ENCODE data around the gene SSUH2.
A peak's percentile ranks its signal among the peaks of the same experiment; 100 is the strongest.
"Not testable (repeated sequence)": the region's sequence is repeated elsewhere in the genome, so short reads cannot be mapped to it uniquely, and the experiment has no call there.

The SSUH2 gene, protein sequence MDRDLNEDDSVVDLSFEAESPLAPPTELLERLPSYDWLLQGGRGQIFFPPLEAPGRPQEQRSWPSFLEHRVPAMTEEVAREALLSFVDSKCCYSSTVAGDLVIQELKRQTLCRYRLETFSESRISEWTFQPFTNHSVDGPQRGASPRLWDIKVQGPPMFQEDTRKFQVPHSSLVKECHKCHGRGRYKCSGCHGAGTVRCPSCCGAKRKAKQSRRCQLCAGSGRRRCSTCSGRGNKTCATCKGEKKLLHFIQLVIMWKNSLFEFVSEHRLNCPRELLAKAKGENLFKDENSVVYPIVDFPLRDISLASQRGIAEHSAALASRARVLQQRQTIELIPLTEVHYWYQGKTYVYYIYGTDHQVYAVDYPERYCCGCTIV

DNA sequence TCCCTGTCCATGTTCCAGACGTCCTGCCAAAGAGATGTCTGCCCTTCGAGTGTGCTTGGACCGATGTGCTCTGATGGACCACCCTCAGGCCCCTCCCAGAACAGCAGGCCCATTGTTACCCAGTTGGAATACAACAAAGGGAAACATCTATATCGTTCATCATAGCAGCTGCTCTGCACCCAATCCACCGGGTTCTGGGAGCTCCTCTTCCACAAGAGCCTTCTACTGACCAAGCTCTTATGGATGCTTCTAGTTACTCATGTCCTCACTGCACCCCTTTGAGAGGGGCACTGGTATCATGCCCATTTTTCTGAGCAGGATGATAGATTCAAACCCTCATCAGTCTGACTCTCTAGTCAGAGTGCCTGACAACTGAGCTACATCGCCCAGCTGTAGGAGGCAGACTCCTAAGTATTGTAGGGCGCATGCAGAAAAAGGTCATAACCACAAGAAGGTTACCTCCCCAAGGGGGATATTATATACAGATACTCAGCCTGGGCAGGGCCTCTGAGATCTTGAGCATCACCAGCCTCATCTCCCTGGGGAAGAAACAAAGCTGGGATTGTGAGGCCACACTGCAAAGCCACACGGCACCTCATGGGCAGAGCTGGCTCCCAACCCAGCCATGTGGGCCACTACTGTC lies at the start of gene SSUH2:
TSS of gene SSUH2 (minus strand) at position 51 of the 643 bp plus-strand sequence. CDS start at position 11, 40 bp downstream.
- in situ Hi-C loops (cut with MboI; ENCODE audit: low pct_unique_long_range_greater_than_20kb, low sequenced_read_pairs), result no loop called here
- DNase-seq, result no peak

DNA sequence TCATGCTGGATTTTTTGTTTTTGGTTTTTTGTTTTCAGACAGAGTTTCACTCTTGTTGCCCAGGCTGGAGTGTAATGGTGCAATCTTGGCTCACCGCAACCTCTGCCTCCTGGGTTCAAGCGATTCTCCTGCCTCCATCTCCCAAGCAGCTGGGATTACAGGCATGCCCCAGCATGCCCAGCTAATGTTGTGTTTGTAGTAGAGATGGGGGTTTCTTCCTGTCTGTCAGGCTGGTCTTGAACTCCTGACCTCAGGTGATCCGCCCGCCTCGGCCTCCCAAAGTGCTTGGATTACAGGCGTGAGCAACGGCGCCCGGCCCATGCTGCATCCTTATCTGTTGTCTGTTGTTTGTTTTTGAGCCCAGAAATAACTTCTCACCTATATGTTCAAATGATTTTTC lies 46.7 kb upstream of the SSUH2 start:
- in situ Hi-C loops (cut with MboI; ENCODE audit: low pct_unique_long_range_greater_than_20kb, low sequenced_read_pairs); DNase-seq: not testable (repeated sequence)

DNA sequence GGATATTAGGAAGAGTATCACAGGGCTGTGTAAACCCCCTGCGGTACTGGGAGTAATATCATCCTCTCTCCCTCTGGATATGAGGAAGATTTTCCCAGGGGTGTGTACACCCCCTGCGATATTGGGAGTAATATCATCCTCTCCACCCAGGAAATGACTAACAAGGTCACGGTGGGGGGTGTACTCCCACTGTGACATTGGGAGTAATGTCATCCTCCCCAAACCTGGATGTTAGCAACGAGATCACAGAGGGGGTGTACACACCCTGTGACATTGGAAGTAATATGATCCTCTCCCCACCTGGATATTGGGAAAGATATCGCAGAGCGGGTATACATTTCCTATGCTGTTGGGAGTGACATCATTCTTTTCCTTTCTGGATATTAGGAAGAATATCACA lies 40.4 kb upstream of the SSUH2 start:
- DNase-seq; in situ Hi-C loops (cut with MboI; ENCODE audit: low pct_unique_long_range_greater_than_20kb, low sequenced_read_pairs): not testable (repeated sequence)

DNA sequence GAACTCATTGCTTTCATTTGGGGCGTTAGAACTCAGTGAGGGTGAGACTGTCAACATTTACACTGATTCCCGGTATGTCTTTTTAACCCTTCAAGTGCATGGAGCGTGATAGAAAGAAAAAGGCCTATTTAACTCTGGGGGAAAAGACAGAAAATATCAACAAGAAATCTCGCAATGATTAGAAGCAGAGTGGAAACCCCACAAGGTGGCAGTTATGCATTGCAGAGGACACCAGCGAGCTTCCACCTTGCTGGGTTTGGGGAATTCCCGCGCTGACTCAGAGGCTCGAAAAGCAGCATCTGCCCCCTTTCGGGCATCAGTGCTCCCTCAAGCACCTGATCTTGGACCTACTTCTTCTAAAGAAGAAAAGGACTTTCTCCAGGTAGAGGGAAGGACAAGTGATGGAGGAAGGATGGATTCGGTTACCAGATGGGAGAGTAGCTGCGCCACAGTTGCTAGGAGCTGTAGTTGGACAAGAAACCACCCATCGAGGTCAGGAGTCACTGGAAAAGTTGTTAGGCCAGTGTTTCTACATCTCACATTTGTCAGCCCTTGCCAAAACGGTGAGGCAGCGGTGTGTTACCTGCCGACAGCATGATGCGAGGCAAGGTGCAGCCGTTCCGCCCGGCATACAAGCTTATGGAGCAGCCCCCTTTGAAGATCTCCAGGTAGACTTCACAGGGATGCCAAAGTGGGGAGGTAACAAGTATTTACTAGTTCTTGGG lies 38.4 kb upstream of the SSUH2 start:
- DNase-seq; in situ Hi-C loops (cut with MboI; ENCODE audit: low pct_unique_long_range_greater_than_20kb, low sequenced_read_pairs): not testable (repeated sequence)

DNA sequence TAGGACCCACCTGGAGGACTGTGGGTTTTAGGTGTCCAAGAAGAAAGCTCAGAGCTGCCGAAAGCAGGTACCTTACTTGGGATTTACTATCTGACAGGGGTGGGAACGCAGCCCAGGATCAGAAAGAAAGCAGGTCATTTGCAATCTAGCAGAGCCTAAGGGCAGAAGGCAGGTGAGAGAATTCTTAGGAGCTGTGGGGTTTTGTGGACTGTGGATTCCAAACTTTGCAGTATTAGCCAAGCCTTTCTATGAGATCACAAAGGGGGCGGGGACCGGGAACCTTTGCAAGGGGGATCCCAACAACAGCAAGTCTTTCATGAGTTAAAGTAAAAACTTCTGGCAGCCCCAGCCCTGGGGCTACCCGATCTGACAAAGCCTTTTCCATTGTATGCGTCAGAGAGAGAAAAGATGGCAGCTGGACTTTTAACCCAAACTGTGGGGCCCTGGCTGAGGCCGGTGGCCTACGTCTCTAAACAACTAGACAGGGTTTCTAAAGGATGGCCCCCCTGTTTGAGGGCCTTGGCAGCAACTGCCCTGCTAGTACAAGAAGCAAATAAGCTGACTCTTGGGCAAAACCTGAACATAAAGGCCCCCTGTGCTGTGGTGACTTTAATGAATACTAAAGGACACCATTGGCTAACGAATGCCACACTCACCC lies 37.4 kb upstream of the SSUH2 start:
- DNase-seq; in situ Hi-C loops (cut with MboI; ENCODE audit: low pct_unique_long_range_greater_than_20kb, low sequenced_read_pairs): not testable (repeated sequence)

DNA sequence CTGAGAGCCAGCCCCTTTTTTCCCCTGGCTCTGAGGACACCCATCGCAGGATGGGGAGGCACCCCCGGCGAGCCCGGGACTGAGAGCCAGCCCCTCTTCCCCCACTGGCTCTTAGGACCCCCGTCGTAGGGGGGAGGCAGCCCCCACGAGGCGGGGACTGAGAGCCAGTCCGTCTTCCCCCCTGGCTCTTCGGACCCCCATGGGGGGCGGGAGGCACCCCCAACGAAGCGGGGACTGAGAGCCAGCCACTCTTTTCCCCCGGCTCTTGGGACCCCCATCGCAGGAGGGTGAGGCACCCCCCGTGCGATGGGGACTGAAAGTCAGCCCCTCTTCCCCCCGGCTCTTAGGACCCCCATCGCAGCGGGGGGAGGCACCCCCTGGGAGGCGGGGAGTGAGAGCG lies 36.8 kb upstream of the SSUH2 start:
- in situ Hi-C loops (cut with MboI; ENCODE audit: low pct_unique_long_range_greater_than_20kb, low sequenced_read_pairs), result no loop called here
- DNase-seq, result no peak

DNA sequence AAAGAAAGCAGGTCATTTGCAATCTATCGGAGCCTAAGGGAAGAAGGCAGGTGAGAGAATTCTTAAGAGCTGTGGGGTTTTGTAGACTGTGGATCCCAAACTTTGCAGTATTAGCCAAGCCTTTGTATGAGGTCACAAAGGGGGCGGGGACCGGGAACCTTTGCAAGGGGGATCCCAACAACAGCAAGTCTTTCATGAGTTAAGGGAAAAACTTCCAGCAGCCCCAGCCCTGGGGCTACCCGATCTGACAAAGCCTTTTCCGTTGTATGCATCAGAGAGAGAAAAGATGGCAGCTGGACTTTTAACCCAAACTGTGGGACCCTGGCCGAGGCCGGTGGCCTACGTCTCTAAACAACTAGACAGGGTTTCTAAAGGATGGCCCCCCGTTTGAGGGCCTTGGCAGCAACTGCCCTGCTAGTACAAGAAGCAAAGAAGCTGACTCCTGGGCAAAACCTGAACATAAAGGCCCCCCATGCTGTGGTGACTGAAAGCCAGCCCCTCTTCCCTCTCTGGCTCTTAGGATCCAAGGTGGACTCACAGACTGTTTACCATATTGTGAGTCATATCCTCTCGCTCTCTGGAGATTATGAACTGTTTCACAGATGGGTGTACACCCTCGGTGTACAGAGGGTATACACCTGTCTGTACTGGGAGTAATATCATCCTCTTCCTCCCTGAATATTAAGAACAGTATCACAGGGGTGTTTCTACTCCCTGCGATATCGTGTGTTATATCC lies 35.4 kb upstream of the SSUH2 start:
- DNase-seq; in situ Hi-C loops (cut with MboI; ENCODE audit: low pct_unique_long_range_greater_than_20kb, low sequenced_read_pairs): not testable (repeated sequence)

DNA sequence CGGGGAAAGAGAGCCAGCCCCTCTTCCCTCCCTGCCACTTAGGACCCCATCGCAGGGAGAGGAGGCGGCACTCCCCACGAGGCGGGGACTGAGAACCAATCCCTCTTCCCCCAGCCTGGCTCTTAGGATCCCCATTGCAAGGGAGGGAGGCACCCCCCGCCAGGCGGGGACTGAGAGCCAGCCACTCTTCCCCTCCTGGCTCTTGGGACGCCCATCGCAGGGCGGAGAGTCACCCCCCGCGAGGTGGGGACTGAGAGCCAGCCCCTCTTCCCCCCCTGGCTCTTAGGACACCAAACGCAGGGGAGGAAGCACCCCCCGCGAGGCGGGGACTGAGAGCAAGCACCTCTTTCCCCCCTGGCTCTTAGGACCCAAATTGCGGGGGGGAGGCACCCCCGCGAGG lies 34.2 kb upstream of the SSUH2 start:
- in situ Hi-C loops (cut with MboI; ENCODE audit: low pct_unique_long_range_greater_than_20kb, low sequenced_read_pairs), result no loop called here
- DNase-seq, result no peak

DNA sequence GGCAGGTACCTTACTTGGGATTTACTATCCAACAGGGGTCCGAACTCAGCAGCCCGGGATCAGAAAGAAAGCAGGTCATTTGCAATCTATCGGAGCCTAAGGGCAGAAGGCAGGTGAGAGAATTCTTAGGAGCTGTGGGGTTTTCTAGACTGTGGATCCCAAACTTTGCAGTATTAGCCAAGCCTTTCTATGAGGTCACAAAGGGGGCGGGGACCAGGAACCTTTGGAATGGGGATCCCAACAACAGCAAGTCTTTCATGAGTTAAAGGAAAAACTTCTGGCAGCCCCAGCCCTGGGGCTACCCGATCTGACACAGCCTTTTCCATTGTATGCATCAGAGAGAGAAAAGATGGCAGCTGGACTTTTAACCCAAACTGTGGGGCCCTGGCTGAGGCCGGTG lies 32.7 kb upstream of the SSUH2 start:
- in situ Hi-C loops (cut with MboI; ENCODE audit: low pct_unique_long_range_greater_than_20kb, low sequenced_read_pairs); DNase-seq: not testable (repeated sequence)

DNA sequence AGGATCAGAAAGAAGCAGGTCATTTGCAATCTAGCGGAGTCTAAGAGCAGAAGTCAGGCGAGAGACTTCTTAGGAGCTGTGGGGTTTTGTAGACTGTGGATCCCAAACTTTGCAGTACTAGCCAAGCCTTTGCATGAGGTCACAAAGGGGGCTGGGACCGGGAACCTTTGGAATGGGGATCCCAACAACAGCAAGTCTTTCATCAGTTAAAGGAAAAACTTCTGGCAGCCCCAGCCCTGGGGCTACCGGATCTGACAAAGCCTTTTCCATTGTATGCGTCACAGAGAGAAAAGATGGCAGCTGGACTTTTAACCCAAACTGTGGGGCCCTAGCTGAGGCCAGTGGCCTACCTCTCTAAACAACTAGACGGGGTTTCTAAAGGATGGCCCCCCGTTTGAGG lies 31.0 kb upstream of the SSUH2 start:
- DNase-seq; in situ Hi-C loops (cut with MboI; ENCODE audit: low pct_unique_long_range_greater_than_20kb, low sequenced_read_pairs): not testable (repeated sequence)

DNA sequence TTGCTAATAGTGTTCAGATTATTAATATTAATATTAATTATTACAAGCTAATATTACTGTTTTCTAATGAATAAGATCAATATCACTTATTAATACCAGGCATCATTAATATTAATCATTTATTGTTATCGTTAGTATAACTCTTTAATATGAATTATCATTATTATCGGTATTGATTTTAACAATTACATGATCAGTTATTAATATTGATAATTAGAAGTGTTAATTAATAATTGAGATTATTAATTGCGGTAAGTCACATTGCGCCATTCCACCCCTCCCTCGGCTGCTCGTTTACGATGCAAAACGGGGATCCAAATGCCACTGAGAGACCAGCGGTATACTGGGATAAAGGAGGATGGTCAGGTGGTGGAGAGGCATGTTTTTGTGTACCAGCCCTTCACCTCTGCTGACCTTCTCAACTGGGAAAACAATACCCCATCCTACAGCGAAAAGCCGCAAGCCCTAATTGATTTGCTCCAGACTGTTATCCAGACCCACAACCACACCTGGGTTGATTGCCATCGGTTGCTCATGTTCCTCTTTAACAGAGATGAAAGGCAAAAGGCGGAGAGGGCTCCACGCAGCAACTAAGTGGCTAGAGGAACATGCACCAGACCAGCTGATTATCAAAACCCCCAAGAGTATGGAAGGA lies 28.6 kb upstream of the SSUH2 start:
- in situ Hi-C loops (cut with MboI; ENCODE audit: low pct_unique_long_range_greater_than_20kb, low sequenced_read_pairs), result no loop called here
- DNase-seq, result no peak

DNA sequence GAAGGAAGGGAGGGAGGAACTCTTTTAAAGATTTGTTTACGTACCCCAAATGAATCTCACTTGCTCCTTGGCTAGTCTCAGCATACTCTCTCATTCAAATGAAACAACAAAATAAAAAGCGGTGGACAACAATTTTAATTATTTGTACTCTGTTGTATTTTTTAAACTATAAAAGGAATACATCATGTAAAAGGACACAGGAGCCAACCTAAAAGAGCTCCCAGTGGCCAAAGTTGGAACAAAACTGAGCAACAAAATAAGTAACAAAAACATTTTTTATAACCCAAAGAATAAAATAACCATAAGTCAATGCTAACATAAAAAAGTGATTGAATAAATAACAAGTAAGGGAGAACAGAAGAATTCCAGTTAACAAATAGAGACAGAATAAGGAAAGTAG lies 24.4 kb upstream of the SSUH2 start:
- DNase-seq, result no peak
- in situ Hi-C loops (cut with MboI; ENCODE audit: low pct_unique_long_range_greater_than_20kb, low sequenced_read_pairs), result no loop called here

DNA sequence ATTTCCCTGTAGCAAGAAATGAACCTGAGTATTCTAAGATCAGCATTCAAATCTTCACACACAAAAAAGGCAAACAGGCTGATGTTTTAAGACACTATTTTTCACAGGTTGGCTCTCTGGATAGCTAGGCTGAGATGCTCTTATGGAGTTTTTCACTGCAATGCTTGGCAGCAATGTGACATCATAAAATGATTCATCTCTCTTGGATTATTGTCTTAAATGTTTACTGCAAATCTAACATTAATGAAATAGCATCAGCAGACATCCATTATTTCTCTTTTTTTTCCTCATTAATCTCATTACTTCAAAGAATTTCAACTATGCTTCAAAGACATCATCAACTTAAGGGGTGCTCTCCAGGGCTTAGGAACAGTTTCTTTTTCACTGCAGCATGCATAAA lies 23.6 kb upstream of the SSUH2 start:
- no peak for DNase-seq
- in situ Hi-C loops (cut with MboI; ENCODE audit: low pct_unique_long_range_greater_than_20kb, low sequenced_read_pairs), result no loop called here

DNA sequence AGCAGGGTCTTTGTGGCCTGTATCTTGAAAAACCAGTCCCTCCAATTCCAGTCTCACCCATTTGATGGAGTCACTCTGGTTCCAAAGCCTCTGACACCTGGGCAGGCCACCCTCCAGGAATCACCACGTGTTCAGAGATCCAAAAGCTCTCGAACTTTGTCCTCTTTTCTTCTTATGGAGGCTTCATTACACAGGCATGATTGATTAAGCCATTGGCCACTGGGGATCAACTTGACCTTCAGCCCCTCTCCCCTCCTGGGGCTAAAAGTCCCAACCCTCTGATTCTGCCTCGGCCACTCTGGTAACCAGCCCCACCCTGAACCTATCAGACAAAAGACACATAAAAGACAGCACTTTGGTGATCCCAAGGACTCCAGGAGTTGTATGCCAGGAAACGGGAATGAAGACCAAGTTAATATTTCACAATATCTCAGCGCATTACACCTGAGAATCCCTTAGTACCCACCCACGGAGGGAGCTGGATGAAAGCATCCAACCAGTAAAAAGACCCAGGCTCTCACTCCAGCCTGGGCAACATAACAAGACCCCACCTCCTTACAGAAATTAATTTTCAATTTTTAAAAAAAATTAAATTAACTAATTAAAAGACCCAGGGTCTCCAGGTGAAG lies 23.0 kb upstream of the SSUH2 start:
- in situ Hi-C loops (cut with MboI; ENCODE audit: low pct_unique_long_range_greater_than_20kb, low sequenced_read_pairs), result no loop called here
- no peak for DNase-seq

DNA sequence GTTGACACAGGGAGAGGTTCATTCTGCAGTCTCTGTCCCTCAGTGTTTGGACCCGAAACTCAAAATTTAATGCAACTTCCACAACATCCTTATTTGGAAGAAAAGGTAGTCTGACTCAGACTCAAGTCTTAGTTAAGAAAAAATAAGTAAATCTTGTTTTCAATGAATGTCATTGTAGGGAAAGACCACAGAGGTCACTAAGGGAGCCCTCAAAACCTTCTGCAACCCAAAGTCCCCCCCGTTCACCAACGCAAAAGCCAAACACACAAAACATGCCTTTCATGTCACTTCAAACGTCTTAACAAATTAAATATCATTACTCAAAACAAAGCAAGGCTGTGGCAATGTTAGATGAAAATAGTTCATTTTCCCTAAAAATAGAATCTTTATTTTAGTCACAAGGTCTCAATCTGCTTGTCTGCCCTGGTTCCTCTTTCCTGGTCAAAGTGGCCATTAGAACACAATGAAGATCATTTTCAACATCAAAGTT lies 20.9 kb upstream of the SSUH2 start:
- DNase-seq, result peak; percentile 5
- in situ Hi-C loops (cut with MboI; ENCODE audit: low pct_unique_long_range_greater_than_20kb, low sequenced_read_pairs), result no loop called here

DNA sequence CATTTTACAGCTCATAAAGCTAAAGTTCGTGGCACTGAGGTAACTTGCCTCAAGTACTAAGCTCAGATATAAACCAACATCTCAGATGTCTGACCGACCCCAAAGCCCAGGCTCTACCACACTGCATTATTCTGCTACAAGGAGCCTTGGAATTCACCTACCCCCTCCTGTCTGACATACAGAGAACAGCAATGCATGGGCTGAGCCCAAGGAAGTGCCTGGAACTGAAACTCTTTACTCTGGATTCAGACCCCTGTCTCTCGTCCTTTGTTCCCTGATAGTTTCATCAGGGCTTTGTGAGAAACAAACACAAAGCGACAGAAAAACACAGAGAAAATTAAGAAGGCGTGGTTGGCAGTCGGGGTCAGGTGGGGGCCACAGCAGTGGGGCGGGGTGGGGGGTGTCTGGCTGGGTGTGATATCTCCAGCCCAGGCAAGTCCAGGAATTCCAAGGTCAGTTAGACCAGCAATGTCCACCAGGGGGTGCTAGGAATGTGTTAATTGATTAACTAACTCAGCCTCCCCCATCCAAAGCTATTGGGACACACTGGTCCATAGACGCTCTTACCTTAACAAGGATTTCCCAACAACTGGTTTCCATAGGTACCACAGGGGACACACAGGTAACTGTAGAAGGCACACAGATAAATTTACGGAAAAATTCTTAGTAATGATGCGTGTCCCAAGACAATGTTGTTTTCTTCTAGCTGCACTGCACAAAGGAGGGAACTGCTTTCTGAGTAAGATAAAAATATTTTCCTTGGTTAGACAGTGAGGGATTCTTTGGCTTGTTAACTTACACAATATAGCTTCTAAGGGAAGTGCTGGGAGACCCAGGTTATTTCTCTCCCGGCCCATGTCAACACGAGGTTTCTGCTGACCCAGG lies 18.8 kb upstream of the SSUH2 start:
- in situ Hi-C loops (cut with MboI; ENCODE audit: low pct_unique_long_range_greater_than_20kb, low sequenced_read_pairs), result no loop called here
- peak; percentile 73 for DNase-seq

DNA sequence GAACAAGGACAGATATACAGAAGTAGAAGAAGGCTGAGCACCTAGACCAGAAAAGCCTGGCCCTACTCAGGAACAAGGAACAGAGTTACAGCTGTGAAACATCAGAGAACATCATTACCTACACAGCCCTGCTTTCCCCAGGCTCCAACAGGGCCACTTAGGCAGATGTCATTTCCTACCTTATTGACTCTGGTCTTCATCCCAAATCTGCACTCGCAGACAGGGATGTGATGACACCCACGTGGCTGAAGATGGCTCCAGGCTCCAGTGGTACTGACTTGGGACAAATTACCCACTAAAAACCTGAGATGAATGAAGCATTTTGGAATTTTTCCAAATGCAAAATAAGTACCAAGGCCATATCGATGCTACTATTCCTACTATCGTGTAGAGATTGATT lies 18.0 kb upstream of the SSUH2 start:
- DNase-seq, result no peak
- in situ Hi-C loops (cut with MboI; ENCODE audit: low pct_unique_long_range_greater_than_20kb, low sequenced_read_pairs), result no loop called here
